ENCODE data around the gene LHFPL5.

Gene LHFPL5

GRCh38 chr6:35857853-35858252, 52.7 kb downstream of the LHFPL5 start:
- no peak for DNase-seq

GRCh38 chr6:35859367-35859766, 54.2 kb downstream of the LHFPL5 start:
- no peak for DNase-seq

All from NCI-H1694 treated with DMSO at 0.1 percent for 48 hours (cell line).